HG02623 (cell line): ENCODE measurements around the gene GPRIN3.
"Not testable (repeated sequence)": the region's sequence is repeated elsewhere in the genome, so short reads cannot be mapped to it uniquely, and the experiment has no call there.

Experiments used
- ATAC-seq: cut with Tn5 transposase; IDR thresholded peaks from one replicate; pipeline ENCODE4 v1.9.1; 2021; ENCODE audit warnings: moderate library complexity; ENCODE audit not compliant: unreplicated experiment

The GPRIN3 gene

GRCh38 chr4:89263265-89263664 lies 44.3 kb downstream of the GPRIN3 start:
- ATAC-seq, result no peak

GRCh38 chr4:89259301-89260028 lies 48.1 kb downstream of the GPRIN3 start:
- ATAC-seq, result no peak

- ATAC-seq, result no peak
These were observed 49.1 kb downstream of the GPRIN3 start for GRCh38 chr4:89258506-89258905.

GRCh38 chr4:89257376-89257775 lies 50.2 kb downstream of the GPRIN3 start:
- no peak for ATAC-seq

GRCh38 chr4:89256203-89256800 lies 51.3 kb downstream of the GPRIN3 start:
- no peak for ATAC-seq

- no peak for ATAC-seq
These were observed 52.8 kb downstream of the GPRIN3 start for GRCh38 chr4:89254847-89255246.

GRCh38 chr4:89254347-89254746 lies 53.3 kb downstream of the GPRIN3 start:
- not testable (repeated sequence) for ATAC-seq

- ATAC-seq, result no peak
These were observed 53.7 kb downstream of the GPRIN3 start for GRCh38 chr4:89253935-89254334.

GRCh38 chr4:89253311-89253710 lies 54.3 kb downstream of the GPRIN3 start:
- ATAC-seq, result no peak

- no peak for ATAC-seq
These were observed 56.2 kb downstream of the GPRIN3 start for GRCh38 chr4:89251396-89251795.

- ATAC-seq, result no peak
These were observed 57.8 kb downstream of the GPRIN3 start for GRCh38 chr4:89249716-89250361.

- ATAC-seq, result no peak
These were observed 58.3 kb downstream of the GPRIN3 start for GRCh38 chr4:89249313-89249712.

GRCh38 chr4:89248879-89249281 lies 58.7 kb downstream of the GPRIN3 start:
- ATAC-seq, result no peak

- no peak for ATAC-seq
These were observed 59.6 kb downstream of the GPRIN3 start for GRCh38 chr4:89247951-89248350.

- no peak for ATAC-seq
These were observed 62.1 kb downstream of the GPRIN3 start for GRCh38 chr4:89245459-89245858.

- no peak for ATAC-seq
These were observed 63.8 kb downstream of the GPRIN3 start for GRCh38 chr4:89243733-89244252.

GRCh38 chr4:89242864-89243732 lies 64.5 kb downstream of the GPRIN3 start:
- ATAC-seq, result no peak

- ATAC-seq, result no peak
These were observed 65.4 kb downstream of the GPRIN3 start for GRCh38 chr4:89242216-89242615.

- no peak for ATAC-seq
These were observed 77.3 kb downstream of the GPRIN3 start for GRCh38 chr4:89230271-89230670.

GRCh38 chr4:89226665-89227574 lies 80.7 kb downstream of the GPRIN3 start:
- peak; percentile 93 for ATAC-seq
